ENCODE data around the gene FOXB2.
"Not testable (repeated sequence)": the region's sequence is repeated elsewhere in the genome, so short reads cannot be mapped to it uniquely, and the experiment has no call there.

FOXB2 gene

DNA sequence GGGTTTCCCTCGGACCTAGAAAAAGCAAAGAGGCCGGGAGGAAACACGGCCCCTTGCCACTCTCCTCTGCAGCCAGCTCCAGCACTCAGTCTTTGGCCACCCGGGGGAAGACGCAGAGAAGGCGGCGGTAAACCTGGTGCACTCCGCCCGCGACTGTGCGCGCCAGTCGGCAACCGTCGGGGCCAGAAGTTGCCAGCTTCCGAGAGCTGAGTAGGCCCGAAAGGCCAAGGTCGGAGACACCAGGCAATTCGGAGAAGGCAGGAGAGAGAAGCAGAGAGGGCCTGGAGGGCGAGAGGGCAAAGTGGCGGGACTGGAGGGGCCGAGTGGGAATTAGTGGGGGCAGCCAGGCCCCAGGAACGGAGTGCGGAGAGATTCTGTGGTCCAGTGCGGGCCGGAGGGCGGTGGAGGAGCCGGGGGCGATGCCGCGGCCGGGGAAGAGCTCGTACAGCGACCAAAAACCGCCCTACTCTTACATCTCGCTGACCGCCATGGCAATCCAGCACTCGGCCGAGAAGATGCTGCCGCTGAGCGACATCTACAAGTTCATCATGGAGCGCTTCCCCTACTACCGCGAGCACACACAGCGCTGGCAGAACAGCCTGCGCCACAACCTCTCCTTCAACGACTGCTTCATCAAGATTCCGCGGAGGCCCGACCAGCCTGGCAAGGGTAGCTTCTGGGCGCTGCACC, at the start of gene FOXB2:
Gene FOXB2 (plus strand): TSS at position 420 of the 690 bp plus-strand sequence. CDS start 0 bp downstream, at position 420.
- no peak for FAIRE-seq

- FAIRE-seq, result no peak
Observed at GRCh38 chr9:76969716-76970115, 49.7 kb upstream of the FOXB2 start.

- FAIRE-seq, result not testable (repeated sequence)
Observed at GRCh38 chr9:76978831-76979230, 40.6 kb upstream of the FOXB2 start.

DNA sequence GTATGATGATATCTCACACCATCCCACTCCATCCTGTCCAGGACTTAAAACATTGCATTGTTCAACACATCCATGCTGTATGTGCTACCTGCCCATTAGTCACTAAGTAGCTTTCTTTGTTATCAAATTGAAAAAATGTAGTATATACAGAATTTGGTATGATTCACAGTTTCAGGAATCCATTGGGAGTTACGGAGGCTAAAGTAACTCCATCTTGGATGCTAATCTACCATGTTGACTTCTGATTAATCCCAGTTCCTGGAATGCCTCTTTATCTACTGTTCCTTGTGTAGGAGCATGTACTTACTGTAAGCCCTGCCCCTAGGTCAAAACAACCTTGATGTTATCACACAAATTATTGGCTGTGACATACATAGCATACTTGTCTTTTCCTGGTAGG, 38.9 kb upstream of the FOXB2 start:
- no peak for FAIRE-seq

DNA sequence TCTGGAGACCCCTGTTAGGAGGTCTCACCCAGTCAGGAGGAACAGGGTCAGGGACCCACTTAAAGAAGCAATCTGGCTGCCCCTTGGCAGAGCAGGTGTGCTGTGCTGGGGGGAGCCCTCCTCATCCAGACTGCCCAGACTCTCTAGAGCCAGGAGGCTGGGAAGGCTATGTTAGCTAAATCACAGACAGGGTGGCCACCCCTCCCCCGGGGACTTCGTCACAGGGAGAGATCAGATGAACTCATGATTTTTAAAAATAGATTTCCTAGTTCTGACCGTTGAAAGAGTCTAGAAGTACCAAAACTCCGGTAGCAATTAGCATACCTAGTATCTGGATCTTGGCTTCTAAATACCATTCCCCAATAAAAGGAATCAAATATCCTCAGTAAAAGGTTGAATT, 35.0 kb upstream of the FOXB2 start:
- FAIRE-seq, result no peak

GRCh38 chr9:76985581-76985980, 33.9 kb upstream of the FOXB2 start:
- no peak for FAIRE-seq

GRCh38 chr9:76987594-76988200, 31.8 kb upstream of the FOXB2 start:
- no peak for FAIRE-seq

GRCh38 chr9:76988941-76989340, 30.5 kb upstream of the FOXB2 start:
- FAIRE-seq, result no peak

GRCh38 chr9:76989501-76989900, 30.0 kb upstream of the FOXB2 start:
- FAIRE-seq, result no peak

GRCh38 chr9:76996700-76997099, 22.8 kb upstream of the FOXB2 start:
- no peak for FAIRE-seq

DNA sequence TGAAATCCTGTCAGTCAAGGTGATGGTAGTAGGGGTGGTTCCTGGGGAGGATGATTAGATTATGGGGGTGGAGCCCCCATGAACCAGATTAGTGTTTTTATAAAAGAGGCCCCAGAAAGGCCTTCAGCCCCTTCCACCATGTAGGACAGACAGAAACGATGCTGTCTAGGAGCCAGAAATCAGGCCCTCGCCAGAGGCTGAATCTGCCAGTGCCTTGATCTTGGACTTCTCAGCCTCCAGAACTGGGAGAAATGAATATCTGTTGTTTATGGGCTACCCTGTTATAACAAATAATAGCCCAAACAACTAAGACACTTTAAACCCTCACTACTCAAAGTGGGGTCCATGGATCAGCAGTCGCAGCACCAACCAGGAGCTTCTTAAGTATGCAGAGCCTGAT, 20.2 kb upstream of the FOXB2 start:
- FAIRE-seq, result no peak

DNA sequence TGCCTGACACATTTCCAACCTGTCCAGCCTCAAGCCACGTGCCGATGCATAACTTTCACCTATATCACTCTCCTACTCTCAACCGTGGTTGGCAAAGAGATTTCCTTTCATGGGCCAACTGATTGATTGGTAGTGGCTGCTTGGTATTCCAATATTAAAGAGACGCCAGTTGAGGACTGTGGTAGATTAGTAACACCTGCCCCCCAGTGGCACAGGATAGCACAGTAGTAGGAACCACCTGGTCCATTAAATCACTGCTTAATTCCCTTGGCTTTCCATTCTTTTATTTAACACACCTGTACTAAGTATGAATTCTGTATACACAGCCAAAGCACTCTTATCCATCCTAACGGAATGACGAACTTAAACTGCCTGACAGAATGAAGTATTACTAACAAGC, 19.1 kb upstream of the FOXB2 start:
- FAIRE-seq, result no peak

GRCh38 chr9:77003366-77003765, 16.1 kb upstream of the FOXB2 start:
- no peak for FAIRE-seq

DNA sequence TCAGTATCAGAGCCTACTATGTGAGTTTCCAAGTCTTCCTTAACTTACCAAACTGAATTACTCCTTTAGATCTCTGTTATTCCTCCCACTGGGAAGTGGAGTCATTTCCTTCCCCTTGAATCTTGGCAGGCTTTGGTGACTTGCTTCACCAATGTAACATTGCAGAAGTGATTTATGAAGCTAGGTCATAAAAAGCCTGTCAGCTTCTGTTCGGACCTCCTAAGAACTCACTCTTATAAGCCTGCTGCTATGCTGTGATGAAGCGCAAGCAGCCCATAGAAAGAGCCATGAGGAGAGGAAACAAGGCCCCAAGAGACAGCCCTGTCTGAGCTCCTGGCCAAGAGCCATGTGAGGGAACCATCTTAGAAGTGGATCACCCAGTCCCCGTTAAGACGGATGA, 14.2 kb upstream of the FOXB2 start:
- no peak for FAIRE-seq

DNA sequence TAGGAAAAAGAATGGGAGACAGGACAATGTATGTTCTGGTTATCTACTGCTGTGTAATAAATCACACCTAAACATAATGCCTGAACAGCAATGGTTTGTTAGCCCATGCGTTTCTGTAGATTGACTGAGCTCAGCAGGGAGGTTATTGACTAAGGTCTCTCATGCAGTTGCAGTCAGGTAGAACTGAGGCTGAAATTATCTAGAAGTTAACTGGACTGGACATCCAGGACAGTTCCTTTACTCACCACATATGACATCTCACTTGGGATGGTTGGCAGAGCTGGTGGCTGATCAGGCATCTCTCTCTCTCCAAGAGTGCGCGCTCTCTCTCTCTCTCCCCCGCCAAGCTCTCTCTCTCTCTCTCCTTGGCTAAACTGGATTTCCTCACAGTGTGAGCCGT, 8.9 kb upstream of the FOXB2 start:
- FAIRE-seq, result no peak

- FAIRE-seq, result no peak
Observed at GRCh38 chr9:77011973-77012821, 7.3 kb upstream of the FOXB2 start.

DNA sequence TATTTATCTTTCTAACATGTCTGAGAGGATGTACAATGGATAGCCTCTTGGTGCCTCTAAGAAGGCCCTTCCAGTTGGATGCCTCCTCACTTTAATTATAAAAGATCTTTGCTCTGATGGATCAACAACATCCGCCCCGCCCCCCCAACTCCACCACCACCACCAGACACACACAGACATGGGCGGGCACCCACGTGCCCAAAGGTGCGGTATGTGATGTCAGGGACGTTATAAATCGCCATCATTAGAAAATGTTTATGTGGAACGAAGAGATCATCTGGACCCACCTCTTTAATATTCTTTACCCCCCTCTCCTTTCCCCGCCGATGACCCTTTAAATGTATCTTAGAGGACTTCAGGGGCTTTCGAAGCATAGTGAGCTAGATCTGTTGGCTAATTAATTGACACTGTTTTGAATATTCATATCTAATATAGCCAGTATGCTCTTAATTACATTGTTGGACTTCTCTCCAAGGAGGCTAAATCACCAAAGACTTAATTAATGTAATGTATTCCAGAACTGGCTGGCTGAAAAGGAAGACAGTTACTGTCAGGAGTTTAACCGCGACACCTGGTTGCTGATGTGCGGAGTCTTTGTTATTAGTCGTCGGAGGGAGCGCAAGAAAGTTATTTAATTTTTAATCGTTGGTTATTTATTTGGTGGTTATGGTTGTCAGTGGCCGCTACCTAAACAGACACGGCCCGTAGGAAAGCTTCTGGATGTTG, 6.1 kb upstream of the FOXB2 start:
- no peak for FAIRE-seq

DNA sequence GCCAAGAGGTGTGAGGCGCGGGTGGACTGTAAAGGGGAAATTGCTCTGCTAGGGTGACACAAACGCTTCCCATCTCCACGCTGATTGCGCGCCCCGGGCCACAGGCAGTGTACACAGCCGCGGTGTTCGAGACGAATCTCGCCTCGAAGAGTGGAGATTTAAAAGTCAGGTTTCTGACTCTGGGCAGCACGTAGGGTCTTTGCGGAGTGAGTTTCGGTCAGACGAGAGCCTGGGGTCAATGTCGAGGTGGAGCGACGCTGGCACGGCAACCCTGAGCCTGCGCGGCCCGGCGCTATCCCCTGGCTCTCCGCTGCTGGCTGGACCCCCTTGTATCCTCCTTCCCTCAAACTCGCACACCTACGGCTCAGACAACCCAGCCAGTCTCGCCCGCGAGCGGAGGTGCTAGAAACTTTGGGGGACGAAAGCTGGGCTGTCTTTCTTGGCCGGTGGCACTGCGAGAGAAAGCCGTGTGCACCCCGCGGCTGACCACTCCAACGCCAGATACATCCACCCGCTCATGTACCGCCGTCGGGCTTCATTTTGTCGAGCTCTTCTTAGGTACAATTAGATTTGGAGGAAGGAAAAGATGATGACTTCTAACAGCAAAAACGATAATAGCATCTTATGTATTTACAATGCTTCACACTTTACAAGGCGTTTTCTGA, 5.4 kb upstream of the FOXB2 start:
- no peak for FAIRE-seq

DNA sequence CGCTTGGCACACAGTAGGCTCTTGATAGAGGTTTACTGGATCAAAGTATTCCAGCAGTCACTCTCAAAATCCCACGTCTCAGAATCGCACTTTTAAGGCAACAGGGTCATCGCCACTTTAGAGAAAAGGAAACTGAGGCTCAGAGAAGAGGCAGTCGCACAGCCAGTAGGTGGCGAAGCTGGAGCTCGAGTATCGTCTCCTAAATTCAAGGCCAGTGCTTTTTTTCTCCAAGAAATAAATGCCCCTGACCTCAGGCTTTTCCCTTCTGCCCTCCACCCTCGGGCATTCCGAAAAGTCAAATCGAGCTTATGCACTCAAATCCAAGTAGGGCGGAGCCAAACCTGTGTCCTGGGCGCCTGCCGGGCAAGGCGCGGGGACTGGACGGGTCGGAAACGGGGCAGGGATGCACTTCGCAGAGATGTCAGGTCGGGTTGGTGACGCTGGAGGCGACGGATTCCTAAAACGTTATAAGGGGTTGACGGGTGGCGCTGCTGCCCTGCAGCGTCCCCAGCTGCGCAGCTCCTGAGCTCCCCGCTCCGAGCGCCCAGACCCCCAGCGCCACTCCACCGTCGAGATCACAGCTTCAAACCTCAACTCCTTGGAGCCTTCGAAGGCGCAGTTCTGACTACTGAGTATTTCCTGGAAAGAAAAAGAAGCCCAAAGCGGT, 4.7 kb upstream of the FOXB2 start:
- FAIRE-seq, result no peak

DNA sequence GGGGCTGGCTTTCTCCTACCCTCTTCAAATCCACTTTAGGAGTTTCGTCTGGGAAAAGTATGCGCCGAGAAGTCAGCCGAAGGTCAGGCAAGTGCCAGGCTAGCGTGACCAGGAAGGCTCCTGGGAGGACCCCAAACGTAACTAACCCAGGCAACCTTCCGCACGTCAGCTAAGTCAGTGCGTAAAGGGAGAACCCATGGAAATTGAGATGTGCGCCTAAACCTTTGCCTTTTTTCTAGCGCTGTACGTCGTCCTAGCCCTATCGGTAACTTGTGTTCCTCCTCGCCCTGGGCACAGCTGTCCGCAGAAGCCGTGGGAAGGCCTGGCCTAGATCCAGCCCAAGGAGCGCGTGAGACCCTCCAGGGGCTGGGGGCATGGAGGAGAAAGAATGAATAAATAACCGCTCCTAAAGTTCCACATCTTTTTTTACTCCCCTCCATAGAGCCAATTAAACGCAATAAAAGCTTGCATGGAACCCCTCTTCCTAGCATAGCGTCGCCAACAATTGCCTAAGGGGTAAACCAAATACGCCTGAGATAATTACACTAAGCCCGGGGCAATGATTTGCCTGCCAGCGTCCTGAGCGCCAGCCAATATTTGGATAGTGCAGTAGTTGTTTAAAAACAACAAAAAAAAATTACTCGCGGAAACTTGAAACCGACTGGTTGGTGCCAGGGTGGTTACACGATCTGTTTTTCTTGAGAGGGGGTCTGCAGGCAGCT, 4.0 kb upstream of the FOXB2 start:
- FAIRE-seq, result no peak

- FAIRE-seq, result no peak
Observed at GRCh38 chr9:77016121-77016525, 3.3 kb upstream of the FOXB2 start.
